NCI-H2227 treated with DMSO at 0.1 percent for 48 hours (cell line): ENCODE results near the gene BTG3.
A peak's percentile ranks its signal among the peaks of the same experiment; 100 is the strongest.

Experiments used
- DNase-seq: peaks from one replicate; lab custom pipeline; 2025; lab: John Stamatoyannopoulos, UW

BTG3 gene

GRCh38 chr21:17612565-17613241, at the start of gene BTG3:
Gene BTG3, minus strand, starts transcription at chr21:17612901. Its CDS starts 3,757 bp downstream, at chr21:17609144.
- peak; percentile 82 for DNase-seq

- peak; percentile 39 for DNase-seq
Measured at GRCh38 chr21:17660862-17661261, 48.2 kb upstream of the BTG3 start.

- DNase-seq, result peak; percentile 43
Measured at GRCh38 chr21:17660452-17660851, 47.8 kb upstream of the BTG3 start.

GRCh38 chr21:17658931-17659330, 46.2 kb upstream of the BTG3 start:
- DNase-seq, result peak; percentile 28

GRCh38 chr21:17651526-17651925, 38.8 kb upstream of the BTG3 start:
- no peak for DNase-seq

- DNase-seq, result peak; percentile 89
Measured at GRCh38 chr21:17650292-17650691, 37.6 kb upstream of the BTG3 start.

GRCh38 chr21:17646790-17647189, 34.1 kb upstream of the BTG3 start:
- DNase-seq, result no peak

- no peak for DNase-seq
Measured at GRCh38 chr21:17644186-17644585, 31.5 kb upstream of the BTG3 start.

GRCh38 chr21:17640821-17641220, 28.1 kb upstream of the BTG3 start:
- DNase-seq, result no peak

GRCh38 chr21:17636711-17637110, 24.0 kb upstream of the BTG3 start:
- no peak for DNase-seq

- DNase-seq, result no peak
Measured at GRCh38 chr21:17631195-17631594, 18.5 kb upstream of the BTG3 start.

GRCh38 chr21:17622018-17622417, 9.3 kb upstream of the BTG3 start:
- no peak for DNase-seq

- no peak for DNase-seq
Measured at GRCh38 chr21:17616831-17617230, 4.1 kb upstream of the BTG3 start.

GRCh38 chr21:17613242-17613676, 558 bp upstream of the BTG3 start:
- DNase-seq, result peak; percentile 70

- no peak for DNase-seq
Measured at GRCh38 chr21:17612023-17612564, 607 bp downstream of the BTG3 start.

- DNase-seq, result peak; percentile 78
Measured at GRCh38 chr21:17611414-17612022, 1.2 kb downstream of the BTG3 start.

GRCh38 chr21:17610911-17611310, 1.8 kb downstream of the BTG3 start:
- no peak for DNase-seq

GRCh38 chr21:17609681-17610080, 3.0 kb downstream of the BTG3 start:
- no peak for DNase-seq

GRCh38 chr21:17607684-17608083, 5.0 kb downstream of the BTG3 start:
- DNase-seq, result no peak

GRCh38 chr21:17602874-17603273, 9.8 kb downstream of the BTG3 start:
- DNase-seq, result no peak

GRCh38 chr21:17598437-17598836, 14.3 kb downstream of the BTG3 start:
- DNase-seq, result no peak

GRCh38 chr21:17597680-17598079, 15.0 kb downstream of the BTG3 start:
- no peak for DNase-seq

GRCh38 chr21:17590430-17590829, 22.3 kb downstream of the BTG3 start:
- no peak for DNase-seq
